Stimulated activated CD4-positive, alpha-beta T cell treated with anti-CD3 and anti-CD28 coated beads, Interleukin-2, amount 100 ng/mL, for 24 hours (primary cell): ENCODE data around the gene GJC1.

Source experiments
- DNase-seq, 2 donors: peaks; one replicate each; pipeline ENCODE4 v3.0.0-alpha.2; 2020

Gene GJC1

GRCh38 chr17:44829523-44830358 is at the start of gene GJC1:
Gene GJC1 (minus strand): TSS chr17:44830287. CDS start chr17:44805817, 24,470 bp downstream.
- DNase-seq, result peak; percentile 29 to 48

- no peak for DNase-seq
These were observed 49.3 kb upstream of the GJC1 start for GRCh38 chr17:44879376-44879775.

GRCh38 chr17:44878627-44879221 is 48.6 kb upstream of the GJC1 start:
- peak; percentile 14 to 31 for DNase-seq

GRCh38 chr17:44877121-44877520 is 47.0 kb upstream of the GJC1 start:
- no peak for DNase-seq

- DNase-seq, result no peak
These were observed 45.7 kb upstream of the GJC1 start for GRCh38 chr17:44875761-44876160.

GRCh38 chr17:44872131-44872768 is 42.2 kb upstream of the GJC1 start:
- DNase-seq, result no peak

- no peak for DNase-seq
These were observed 41.5 kb upstream of the GJC1 start for GRCh38 chr17:44871556-44871955.

- no peak for DNase-seq
These were observed 37.8 kb upstream of the GJC1 start for GRCh38 chr17:44867841-44868240.

- no peak for DNase-seq
These were observed 35.8 kb upstream of the GJC1 start for GRCh38 chr17:44865931-44866330.

- DNase-seq, result peak; percentile 67 to 79
These were observed 35.2 kb upstream of the GJC1 start for GRCh38 chr17:44865231-44865660.

GRCh38 chr17:44864831-44865230 is 34.7 kb upstream of the GJC1 start:
- DNase-seq, result no peak

- DNase-seq, result no peak
These were observed 33.2 kb upstream of the GJC1 start for GRCh38 chr17:44863061-44863918.

GRCh38 chr17:44862278-44862914 is 32.3 kb upstream of the GJC1 start:
- no peak for DNase-seq

GRCh38 chr17:44859701-44860100 is 29.6 kb upstream of the GJC1 start:
- no peak for DNase-seq

GRCh38 chr17:44854192-44854591 is 24.1 kb upstream of the GJC1 start:
- no peak for DNase-seq

GRCh38 chr17:44850612-44851011 is 20.5 kb upstream of the GJC1 start:
- no peak for DNase-seq

GRCh38 chr17:44850025-44850424 is 19.9 kb upstream of the GJC1 start:
- no peak for DNase-seq

- no peak for DNase-seq
These were observed 18.9 kb upstream of the GJC1 start for GRCh38 chr17:44848961-44849489.

- no peak for DNase-seq
These were observed 18.2 kb upstream of the GJC1 start for GRCh38 chr17:44848257-44848795.

GRCh38 chr17:44847586-44847985 is 17.5 kb upstream of the GJC1 start, which contains the start of gene HIGD1B:
Gene HIGD1B (plus strand): TSS chr17:44847883. CDS start chr17:44848153, 270 bp downstream.
- no peak for DNase-seq

GRCh38 chr17:44846206-44846605 is 16.1 kb upstream of the GJC1 start:
- DNase-seq, result no peak

- DNase-seq, result no peak
These were observed 14.3 kb upstream of the GJC1 start for GRCh38 chr17:44844390-44844830.
